ENCODE results near the gene GATAD2B.
A peak's percentile ranks its signal among the peaks of the same experiment; 100 is the strongest.

The GATAD2B gene

GRCh38 chr1:153951801-153952200 lies 29.0 kb upstream of the GATAD2B start:
- no peak for DNase-seq (ENCODE audit: low read depth in 2 of 2)

- no peak for DNase-seq (ENCODE audit: low read depth in 2 of 2)
These were observed 28.4 kb upstream of the GATAD2B start for GRCh38 chr1:153951183-153951582.

- peak; percentile 61 to 62 for DNase-seq (ENCODE audit: low read depth in 2 of 2)
These were observed 24.0 kb upstream of the GATAD2B start, which contains the start of gene DENND4B for GRCh38 chr1:153946622-153947241. Gene DENND4B (minus strand): TSS chr1:153946718. CDS start chr1:153944374, 2,344 bp downstream.

DNA sequence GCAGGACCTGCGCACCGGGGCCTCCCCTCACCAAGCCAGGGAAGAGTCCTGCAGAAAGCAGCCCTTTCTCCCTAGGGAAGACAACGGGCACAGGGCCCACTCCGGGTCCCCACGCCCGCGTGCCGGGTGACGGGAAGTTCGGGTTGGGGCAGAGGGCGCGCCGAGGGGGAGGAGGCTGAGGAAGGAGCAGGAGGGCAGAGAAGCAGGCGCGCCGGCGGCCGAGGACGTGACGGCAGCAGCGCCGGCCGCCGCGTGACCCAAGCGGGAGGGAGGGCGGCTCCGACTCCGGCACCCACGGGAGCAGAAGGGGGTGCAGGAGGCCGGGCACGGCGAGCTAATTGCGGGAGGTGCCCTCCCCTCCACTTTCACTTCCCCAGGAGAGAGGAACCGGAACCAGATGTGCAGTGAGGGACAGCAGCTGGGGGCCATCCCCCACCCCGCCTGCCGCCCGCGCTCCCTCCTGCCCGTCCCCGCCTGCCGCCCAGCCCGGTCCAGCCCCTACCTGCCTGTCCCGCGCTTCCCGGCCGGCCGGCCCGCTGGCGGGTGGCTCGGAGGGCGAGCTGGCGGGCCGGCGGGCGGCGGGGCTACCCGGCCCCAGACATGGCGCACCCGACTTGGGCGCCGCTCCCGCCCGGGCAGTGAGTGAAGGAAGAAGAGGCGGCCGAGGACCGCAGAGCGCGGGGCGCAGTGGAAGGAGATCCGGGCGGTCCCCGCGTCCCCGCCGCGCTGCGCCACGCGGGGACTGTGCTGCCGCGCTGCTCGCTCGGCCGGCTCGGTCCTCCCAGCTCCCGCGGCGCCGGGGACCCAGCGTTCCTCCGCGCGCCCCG lies 23.2 kb upstream of the GATAD2B start:
- DNase-seq (ENCODE audit: low read depth in 2 of 2), result peak in 1 of 2 donors; percentile 58

DNA sequence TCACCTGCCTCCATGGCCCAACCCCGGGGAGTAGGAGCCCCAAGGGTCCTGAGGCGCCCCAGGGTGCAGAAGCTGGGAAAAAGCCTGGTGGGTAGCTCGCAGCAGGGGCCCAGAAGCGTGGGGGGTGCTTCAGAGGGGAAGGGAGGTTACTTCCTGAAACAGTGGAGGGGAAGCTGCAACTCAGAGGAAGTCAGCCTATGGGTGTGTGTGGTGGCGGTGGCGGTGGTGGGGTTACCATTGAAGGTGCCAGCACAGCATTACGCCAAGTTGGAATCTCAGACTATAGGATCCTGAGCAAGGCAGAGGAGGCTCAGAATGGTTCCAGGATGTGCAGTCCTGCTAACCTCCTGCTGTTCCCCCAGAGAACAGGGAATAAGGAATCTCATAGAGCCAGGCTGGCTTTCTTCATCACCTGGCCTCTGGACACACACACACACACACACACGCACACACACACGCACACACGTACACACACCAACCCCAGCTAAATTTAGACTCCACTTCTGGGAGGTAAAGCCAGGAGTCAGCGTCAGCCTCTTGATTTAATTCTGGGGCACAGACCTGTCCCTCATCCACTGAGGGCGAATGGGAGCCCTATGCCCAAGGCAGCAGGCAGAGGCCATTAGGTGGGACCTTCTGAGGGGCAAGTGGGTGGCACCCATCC lies 22.5 kb upstream of the GATAD2B start:
- DNase-seq (ENCODE audit: low read depth in 2 of 2), result peak in 1 of 2 donors; percentile 56

- DNase-seq (ENCODE audit: low read depth in 2 of 2), result no peak
These were observed 22.0 kb upstream of the GATAD2B start for GRCh38 chr1:153944827-153945117.

- no peak for DNase-seq (ENCODE audit: low read depth in 2 of 2)
These were observed 21.4 kb upstream of the GATAD2B start for GRCh38 chr1:153944005-153944826.

GRCh38 chr1:153942766-153943549 lies 20.2 kb upstream of the GATAD2B start:
- DNase-seq (ENCODE audit: low read depth in 2 of 2), result no peak

DNA sequence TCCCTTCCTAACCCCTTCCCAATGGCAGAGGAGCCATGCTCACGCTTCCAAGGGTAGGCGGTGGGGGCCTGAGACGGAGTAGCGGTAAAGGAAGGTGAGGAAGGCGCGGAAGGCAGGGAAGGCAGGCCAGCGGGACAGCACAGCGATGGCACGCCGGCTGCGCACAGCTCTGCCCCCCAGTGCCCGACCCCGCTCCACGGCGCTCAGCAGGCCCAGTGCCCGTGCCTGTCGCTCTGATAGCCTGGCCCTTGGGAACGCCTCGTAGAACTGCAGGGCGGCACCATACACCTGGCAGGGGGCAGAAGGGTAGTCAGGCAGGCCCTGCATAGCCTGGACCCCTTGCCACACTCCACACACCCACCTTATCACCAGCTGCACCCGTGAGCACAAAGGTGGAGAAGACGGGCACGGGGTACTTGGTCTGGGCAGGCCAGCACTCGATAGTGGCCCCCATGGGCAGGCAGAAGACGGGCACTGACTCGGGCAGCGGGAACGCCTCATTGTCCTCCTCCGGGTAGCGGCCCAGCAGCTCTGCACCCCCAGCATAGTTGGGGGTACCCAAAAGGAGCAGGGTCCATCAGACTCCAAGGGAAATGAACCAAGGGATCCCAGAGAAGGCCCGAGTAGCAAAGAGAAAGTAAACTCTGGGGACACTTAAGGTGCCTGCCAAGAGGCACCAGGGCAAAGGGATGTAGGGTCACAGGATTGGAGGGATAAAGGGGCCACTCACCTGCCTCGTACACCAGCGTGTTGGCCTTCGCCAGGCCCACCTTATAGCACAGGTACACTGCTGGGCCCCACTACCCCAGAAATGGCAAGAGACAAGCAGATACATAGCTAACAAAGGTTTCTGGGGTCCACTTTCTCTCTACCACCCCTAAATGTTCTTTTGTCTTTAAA lies 19.3 kb upstream of the GATAD2B start:
- no peak for DNase-seq (ENCODE audit: low read depth in 2 of 2)

- DNase-seq (ENCODE audit: low read depth in 2 of 2), result no peak
These were observed 18.0 kb upstream of the GATAD2B start for GRCh38 chr1:153940756-153941155.

GRCh38 chr1:153939476-153939875 lies 16.7 kb upstream of the GATAD2B start:
- DNase-seq (ENCODE audit: low read depth in 2 of 2), result no peak

- DNase-seq (ENCODE audit: low read depth in 2 of 2), result no peak
These were observed 16.2 kb upstream of the GATAD2B start for GRCh38 chr1:153938996-153939395.

GRCh38 chr1:153937331-153937730 lies 14.6 kb upstream of the GATAD2B start:
- no peak for DNase-seq (ENCODE audit: low read depth in 2 of 2)

GRCh38 chr1:153936011-153936802 lies 13.4 kb upstream of the GATAD2B start:
- no peak for DNase-seq (ENCODE audit: low read depth in 2 of 2)

DNA sequence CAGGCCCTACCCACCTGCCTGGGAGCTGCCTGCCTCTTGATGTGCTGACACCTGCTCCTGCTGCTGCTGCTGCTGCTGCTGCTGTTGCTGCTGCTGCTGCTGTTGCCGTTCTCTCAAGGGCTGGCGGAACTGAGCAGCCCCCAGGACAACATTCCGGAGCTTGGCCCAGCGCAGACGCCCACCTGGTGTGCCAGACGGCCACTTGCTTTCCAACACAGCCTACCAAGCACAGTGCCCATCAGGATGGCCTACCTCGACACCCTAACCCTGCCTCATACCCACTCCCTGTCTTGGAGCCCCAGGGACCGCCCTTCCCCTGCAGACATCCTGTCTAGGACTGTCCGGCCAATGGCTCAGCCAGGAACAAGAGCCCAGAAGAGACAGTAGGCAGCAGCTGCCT lies 12.0 kb upstream of the GATAD2B start:
- no peak for DNase-seq (ENCODE audit: low read depth in 2 of 2)

GRCh38 chr1:153933955-153934354 lies 11.2 kb upstream of the GATAD2B start:
- DNase-seq (ENCODE audit: low read depth in 2 of 2), result no peak

DNA sequence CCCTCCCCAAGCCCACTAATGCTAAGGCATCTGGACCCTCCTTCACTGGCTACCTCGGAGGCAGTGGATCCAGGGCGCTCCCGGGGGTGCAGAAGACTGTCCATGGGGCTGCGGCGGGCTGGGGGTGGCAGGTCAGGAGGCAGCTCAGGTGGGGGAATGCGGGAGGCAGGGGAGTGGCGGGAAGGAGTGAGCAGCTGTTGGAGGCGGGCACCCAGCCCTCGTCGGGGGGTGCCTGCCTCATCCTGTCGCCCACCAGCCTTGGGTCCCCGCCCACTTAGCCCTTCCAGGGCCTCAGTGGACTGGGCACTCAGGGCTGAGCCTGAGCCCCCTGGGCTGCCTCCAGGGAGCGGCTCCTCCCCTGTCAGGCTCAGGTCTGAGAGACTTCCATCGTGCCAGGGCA lies 10.7 kb upstream of the GATAD2B start:
- no peak for DNase-seq (ENCODE audit: low read depth in 2 of 2)

- no peak for DNase-seq (ENCODE audit: low read depth in 2 of 2)
These were observed 9.7 kb upstream of the GATAD2B start for GRCh38 chr1:153932156-153933131.

Measured in activated CD4-positive, alpha-beta T cell treated with anti-CD3 and anti-CD28 coated beads for 24 hours (primary cell).